Measurements from ENCODE around the gene DUSP8.

DNA sequence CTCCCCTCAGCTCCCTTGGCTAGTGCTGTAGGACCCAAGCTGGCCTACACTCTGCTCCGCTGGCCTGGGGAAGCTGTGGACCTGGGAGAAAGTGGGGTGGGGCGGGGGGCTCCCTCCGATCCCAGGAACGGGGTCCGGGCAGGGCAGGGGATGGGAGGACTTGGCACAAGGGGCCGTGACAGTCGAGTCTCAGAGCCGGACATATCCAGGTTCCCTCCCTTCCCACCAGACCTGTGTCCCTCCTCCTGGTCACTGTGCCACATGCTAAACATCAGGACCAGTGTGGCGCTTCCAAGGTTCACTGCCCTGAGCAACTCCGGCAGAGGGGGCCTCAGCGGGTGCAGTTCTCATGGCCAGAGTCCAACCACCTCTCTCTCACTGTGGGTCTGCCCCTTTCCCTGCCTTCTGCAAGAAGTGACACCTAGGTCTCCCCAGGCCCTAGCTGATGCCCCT lies 2.0 kb downstream of the DUSP8 start:
- no peak for TF ChIP-seq POLR2A (IDR thresholded peaks at IDR 0.05)
- TF ChIP-seq CTCF (IDR thresholded peaks at IDR 0.05), result no peak

Data from Peyer's patch (tissue), 4 donors.